Smooth muscle cell (in vitro differentiated cells): Measurements from ENCODE around the gene TPD52L1. TPM values are rescaled to one million over a fixed set of nuclear protein-coding genes. Genes with fewer than 3 reads are reported as not detected.

Source experiments
- DNase-seq: peaks from one replicate; lab custom pipeline; 2025; ENCODE audit not compliant: unreplicated experiment; lab: John Stamatoyannopoulos, UW
- H2AFZ ChIP-seq: fragments of 200-600 bp; sonication (generic); 2 replicates; pipeline ENCODE4 v1.6.0; 2016; ENCODE audit warnings: antibody characterized with exemption, low read depth, mild to moderate bottlenecking
- H3F3A ChIP-seq: fragments of 200-600 bp; sonication (generic); 2 replicates; pipeline ENCODE4 v1.6.0; 2017; ENCODE audit warnings: antibody characterized with exemption, low read depth
- H3K27ac ChIP-seq: fragments of 200-600 bp; sonication (generic); 2 replicates; pipeline ENCODE4 v1.5.1; 2016; ENCODE audit warnings: low read depth, mild to moderate bottlenecking
- H3K27me3 ChIP-seq: fragments of 200-600 bp; sonication (generic); 2 replicates; pipeline ENCODE4 v1.6.1; 2016; ENCODE audit warnings: low read depth, mild to moderate bottlenecking
- H3K36me3 ChIP-seq: fragments of 200-600 bp; sonication (generic); 2 replicates; pipeline ENCODE4 v1.5.1; 2016; ENCODE audit warnings: low read depth
- H3K4me1 ChIP-seq: fragments of 200-600 bp; sonication (generic); 2 replicates; pipeline ENCODE4 v1.5.1; 2016; ENCODE audit warnings: low read depth
- H3K4me2 ChIP-seq: fragments of 200-600 bp; sonication (generic); 2 replicates; pipeline ENCODE4 v1.6.0; 2016; ENCODE audit warnings: mild to moderate bottlenecking
- H3K4me3 ChIP-seq: fragments of 200-600 bp; sonication (generic); 2 replicates; pipeline ENCODE4 v1.5.1; 2016; ENCODE audit warnings: mild to moderate bottlenecking
- H3K79me2 ChIP-seq: fragments of 200-600 bp; sonication (generic); 2 replicates; pipeline ENCODE4 v1.6.0; 2016; ENCODE audit warnings: low read depth, mild to moderate bottlenecking
- H3K9ac ChIP-seq: fragments of 200-600 bp; sonication (generic); 2 replicates; pipeline ENCODE4 v1.6.0; 2016; ENCODE audit warnings: low read depth
- H3K9me3 ChIP-seq: fragments of 200-600 bp; sonication (generic); replicated peaks from 2 replicates; pipeline ENCODE4 v1.5.1; 2016; ENCODE audit warnings: low read depth
- H4K20me1 ChIP-seq: fragments of 200-600 bp; sonication (generic); 2 replicates; pipeline ENCODE4 v1.6.0; 2016; ENCODE audit warnings: low read depth
- WGBS: methylation state at CpG from one replicate; pipeline ENCODE4 v1.1.7; 2016; ENCODE audit warnings: low lambda C conversion rate; 5-methylcytosine and 5-hydroxymethylcytosine counted together
- polyA plus RNA-seq: library from polyadenylated mRNA; unstranded; fragments of >200 nt; fragmentation: Nextera tagmentation; extraction: Ambion mirVana; gene quantifications from 2 replicates; pipeline ENCODE4 v1.2.1, GENCODE V29; 2016
- total RNA-seq: library from RNA; depleted of rRNA; stranded (reverse); fragments of >200 nt; gene quantifications from 2 replicates; pipeline ENCODE4 v1.2.3, GENCODE V29; 2014
- TF ChIP-seq, protein P1 (sequence below): fragments of 200-600 bp; sonication (generic); IDR thresholded peaks from 2 replicates; pipeline ENCODE4 v1.5.1; 2017; ENCODE audit warnings: borderline replicate concordance, mild to moderate bottlenecking, antibody characterized with exemption; ENCODE audit not compliant: insufficient read depth, poor library complexity, severe bottlenecking

Gene TPD52L1
- total and polyA plus RNA-seq, 2 experiments from 2014 or later, result 15.3 to 65.8 TPM

- H3F3A ChIP-seq, result no peaks in the 10 kb centered on the region
- no peaks in the 10 kb centered on the region for H3K79me2 ChIP-seq
- H3K4me2 ChIP-seq, result no peak overlapping the region
- H2AFZ ChIP-seq, result no peak overlapping the region
- no peaks in the 10 kb centered on the region for H3K27me3 ChIP-seq
- no peak overlapping the region for H3K9ac ChIP-seq
- H4K20me1 ChIP-seq, result no peaks in the 10 kb centered on the region
- H3K4me1 ChIP-seq, result peaks cover 23% of the 10 kb centered on the region
- no peak overlapping the region for H3K27ac ChIP-seq
- no peaks in the 10 kb centered on the region for H3K9me3 ChIP-seq
- no peak overlapping the region for H3K4me3 ChIP-seq
- TF ChIP-seq, protein P1, sequence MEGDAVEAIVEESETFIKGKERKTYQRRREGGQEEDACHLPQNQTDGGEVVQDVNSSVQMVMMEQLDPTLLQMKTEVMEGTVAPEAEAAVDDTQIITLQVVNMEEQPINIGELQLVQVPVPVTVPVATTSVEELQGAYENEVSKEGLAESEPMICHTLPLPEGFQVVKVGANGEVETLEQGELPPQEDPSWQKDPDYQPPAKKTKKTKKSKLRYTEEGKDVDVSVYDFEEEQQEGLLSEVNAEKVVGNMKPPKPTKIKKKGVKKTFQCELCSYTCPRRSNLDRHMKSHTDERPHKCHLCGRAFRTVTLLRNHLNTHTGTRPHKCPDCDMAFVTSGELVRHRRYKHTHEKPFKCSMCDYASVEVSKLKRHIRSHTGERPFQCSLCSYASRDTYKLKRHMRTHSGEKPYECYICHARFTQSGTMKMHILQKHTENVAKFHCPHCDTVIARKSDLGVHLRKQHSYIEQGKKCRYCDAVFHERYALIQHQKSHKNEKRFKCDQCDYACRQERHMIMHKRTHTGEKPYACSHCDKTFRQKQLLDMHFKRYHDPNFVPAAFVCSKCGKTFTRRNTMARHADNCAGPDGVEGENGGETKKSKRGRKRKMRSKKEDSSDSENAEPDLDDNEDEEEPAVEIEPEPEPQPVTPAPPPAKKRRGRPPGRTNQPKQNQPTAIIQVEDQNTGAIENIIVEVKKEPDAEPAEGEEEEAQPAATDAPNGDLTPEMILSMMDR, result no peak
- WGBS, result 91% methylated on average over 4 of the region's 4 CpGs
- no peaks in the 10 kb centered on the region for H3K36me3 ChIP-seq
- no peak for DNase-seq
Observed at GRCh38 chr6:125222531-125223455, 69.2 kb downstream of the TPD52L1 start.

DNA sequence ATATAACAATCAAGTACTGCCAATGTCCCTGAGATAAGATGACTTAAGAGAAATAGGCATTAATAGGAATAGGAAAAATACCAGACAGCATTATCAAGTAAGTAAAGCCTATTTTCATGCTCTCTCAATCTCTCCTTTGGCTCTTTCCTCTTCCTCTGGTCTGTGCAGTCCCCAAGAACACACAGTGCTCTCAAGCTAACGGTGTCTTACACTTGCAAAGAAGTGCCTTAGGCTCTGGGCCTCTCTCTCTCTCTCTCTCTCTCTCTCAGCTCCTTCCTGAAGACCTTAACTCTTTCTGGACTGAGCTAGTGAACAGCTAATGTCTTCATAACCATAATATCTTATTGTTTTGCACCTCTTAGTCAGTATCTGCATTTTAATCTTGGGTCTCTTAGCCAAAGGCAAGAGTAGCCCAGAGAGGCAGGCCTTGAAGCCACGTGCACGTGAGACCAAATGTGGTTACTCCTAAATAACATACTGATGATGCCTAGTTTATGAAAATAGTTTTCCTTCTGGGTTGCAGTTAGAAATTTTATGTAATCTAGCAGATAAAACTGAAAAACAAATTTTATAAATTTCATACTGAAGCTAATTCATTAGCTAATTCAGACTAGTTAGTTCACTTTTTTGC lies 70.8 kb downstream of the TPD52L1 start:
- no peak for DNase-seq
- Histone ChIP-seq H3K4me2 (no peak overlapping the region), H3K27me3 (no peaks in the 10 kb centered on the region), H3K4me3 (no peak overlapping the region), H3K4me1 (peaks cover 20% of the 10 kb centered on the region), H3F3A (no peaks in the 10 kb centered on the region), H3K36me3 (no peaks in the 10 kb centered on the region), H3K9me3 (no peaks in the 10 kb centered on the region), H3K79me2 (no peaks in the 10 kb centered on the region), H3K9ac (no peak overlapping the region), H3K27ac (peak overlapping the region; percentile 33), H2AFZ (peak overlapping the region; percentile 10), H4K20me1 (no peaks in the 10 kb centered on the region)
- 42% methylated on average over 3 of the region's 3 CpGs for WGBS
- TF ChIP-seq, protein P1, result no peak

GRCh38 chr6:125227244-125227643 lies 73.7 kb downstream of the TPD52L1 start:
- H3K79me2 ChIP-seq, result no peaks in the 10 kb centered on the region
- no peak overlapping the region for H3K4me3 ChIP-seq
- no peak overlapping the region for H3K9ac ChIP-seq
- TF ChIP-seq, protein P1, result no peak
- 87% methylated on average over 6 of the region's 6 CpGs for WGBS
- H3K36me3 ChIP-seq, result no peaks in the 10 kb centered on the region
- H3K27ac ChIP-seq, result no peak overlapping the region
- DNase-seq, result no peak
- H3F3A ChIP-seq, result no peaks in the 10 kb centered on the region
- no peaks in the 10 kb centered on the region for H3K9me3 ChIP-seq
- no peaks in the 10 kb centered on the region for H3K27me3 ChIP-seq
- H2AFZ ChIP-seq, result no peak overlapping the region
- no peak overlapping the region for H3K4me2 ChIP-seq
- H4K20me1 ChIP-seq, result no peaks in the 10 kb centered on the region
- peaks cover 10% of the 10 kb centered on the region for H3K4me1 ChIP-seq
